ENCODE data around the gene PDE4B. TPM values are rescaled to one million over a fixed set of nuclear protein-coding genes. Genes with fewer than 3 reads are reported as not detected.

Gene PDE4B
- total RNA-seq, 2 donors from 2014 or later = 2.0 to 5.7 TPM

DNA sequence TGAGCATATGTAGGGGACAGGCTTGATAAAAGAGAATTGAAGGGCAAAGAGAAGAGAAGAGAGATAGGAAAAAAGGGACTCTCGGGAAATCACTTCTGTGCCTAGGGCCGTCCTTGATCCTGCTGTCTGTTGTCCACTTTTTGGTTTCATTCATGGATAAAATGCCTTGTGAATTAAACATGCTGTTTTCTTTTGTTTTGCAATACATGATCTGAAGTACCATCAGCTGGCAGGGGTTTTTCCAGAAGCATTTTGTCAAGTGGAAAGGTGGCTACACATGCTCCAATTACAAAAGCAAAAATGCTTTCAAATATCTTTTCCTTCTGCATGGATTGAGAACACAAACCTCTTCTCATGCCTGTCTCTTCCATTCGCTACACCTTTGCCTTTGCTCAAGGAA is 361.7 kb downstream of the PDE4B start:
- intact Hi-C loops (cut with DNase I) = no loop called here
- Histone ChIP-seq H3K4me1 (no peaks in the 10 kb centered on the region), H3K27ac (no peak overlapping the region), H3K9ac (ENCODE audit: low read depth in 2 of 2, low read length in 2 of 2) (no peak overlapping the region), H3K27me3 (no peaks in the 10 kb centered on the region), H3K4me3 (no peak overlapping the region), H3K36me3 (no peaks in the 10 kb centered on the region), H3K9me3 (no peaks in the 10 kb centered on the region)
- DNase-seq = no peak
- TF ChIP-seq, protein P1, sequence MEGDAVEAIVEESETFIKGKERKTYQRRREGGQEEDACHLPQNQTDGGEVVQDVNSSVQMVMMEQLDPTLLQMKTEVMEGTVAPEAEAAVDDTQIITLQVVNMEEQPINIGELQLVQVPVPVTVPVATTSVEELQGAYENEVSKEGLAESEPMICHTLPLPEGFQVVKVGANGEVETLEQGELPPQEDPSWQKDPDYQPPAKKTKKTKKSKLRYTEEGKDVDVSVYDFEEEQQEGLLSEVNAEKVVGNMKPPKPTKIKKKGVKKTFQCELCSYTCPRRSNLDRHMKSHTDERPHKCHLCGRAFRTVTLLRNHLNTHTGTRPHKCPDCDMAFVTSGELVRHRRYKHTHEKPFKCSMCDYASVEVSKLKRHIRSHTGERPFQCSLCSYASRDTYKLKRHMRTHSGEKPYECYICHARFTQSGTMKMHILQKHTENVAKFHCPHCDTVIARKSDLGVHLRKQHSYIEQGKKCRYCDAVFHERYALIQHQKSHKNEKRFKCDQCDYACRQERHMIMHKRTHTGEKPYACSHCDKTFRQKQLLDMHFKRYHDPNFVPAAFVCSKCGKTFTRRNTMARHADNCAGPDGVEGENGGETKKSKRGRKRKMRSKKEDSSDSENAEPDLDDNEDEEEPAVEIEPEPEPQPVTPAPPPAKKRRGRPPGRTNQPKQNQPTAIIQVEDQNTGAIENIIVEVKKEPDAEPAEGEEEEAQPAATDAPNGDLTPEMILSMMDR (IDR thresholded peaks at IDR 0.05) = no peak

DNA sequence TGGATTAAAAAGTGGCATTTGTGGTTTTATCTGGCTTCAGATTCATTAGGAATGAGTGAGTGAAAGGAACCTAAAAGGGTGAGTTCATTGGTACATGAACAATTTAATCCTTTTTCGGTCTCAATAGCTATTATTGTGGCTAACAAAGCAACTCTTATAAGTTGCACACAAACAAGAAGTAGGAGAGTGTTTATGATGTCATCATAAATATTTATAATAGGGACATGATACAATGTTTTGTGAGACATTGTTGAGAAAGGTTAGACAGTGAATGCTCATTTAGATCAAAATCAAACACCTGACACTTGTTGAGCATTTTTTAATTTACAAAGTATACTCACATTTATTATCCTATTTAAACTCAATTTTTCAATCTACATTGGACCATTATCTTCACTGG is 363.4 kb downstream of the PDE4B start:
- no peak overlapping the region for H3K4me3 ChIP-seq
- no peaks in the 10 kb centered on the region for H3K9me3 ChIP-seq
- intact Hi-C loops (cut with DNase I) = no loop called here
- H3K27me3 ChIP-seq = no peaks in the 10 kb centered on the region
- TF ChIP-seq, protein P1 (IDR thresholded peaks at IDR 0.05) = no peak
- DNase-seq = no peak
- H3K27ac ChIP-seq = no peak overlapping the region
- H3K9ac ChIP-seq (ENCODE audit: low read depth in 2 of 2, low read length in 2 of 2) = no peak overlapping the region
- no peaks in the 10 kb centered on the region for H3K36me3 ChIP-seq
- H3K4me1 ChIP-seq = no peaks in the 10 kb centered on the region

DNA sequence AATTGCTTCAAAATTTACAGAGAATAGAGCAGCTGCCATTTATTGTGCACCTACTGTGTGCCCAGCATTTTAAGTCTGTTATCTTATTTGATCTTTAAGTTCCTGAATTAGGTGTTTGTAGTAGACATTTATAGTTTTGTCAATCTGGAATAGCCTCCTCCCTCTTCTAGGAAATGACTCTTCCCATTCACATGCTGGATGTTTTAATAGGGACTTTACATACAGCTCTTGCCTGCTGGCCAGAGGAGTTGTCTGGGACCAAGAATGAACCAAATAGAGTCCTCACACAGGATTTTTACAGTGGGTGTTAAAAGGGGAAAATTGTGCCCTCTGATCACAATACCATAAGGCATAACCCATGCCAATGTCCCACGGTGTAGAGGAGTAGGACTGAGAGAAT is 367.1 kb downstream of the PDE4B start:
- Histone ChIP-seq H3K4me3 (no peak overlapping the region), H3K27ac (no peak overlapping the region)
- intact Hi-C loops (cut with DNase I) = no loop called here

DNA sequence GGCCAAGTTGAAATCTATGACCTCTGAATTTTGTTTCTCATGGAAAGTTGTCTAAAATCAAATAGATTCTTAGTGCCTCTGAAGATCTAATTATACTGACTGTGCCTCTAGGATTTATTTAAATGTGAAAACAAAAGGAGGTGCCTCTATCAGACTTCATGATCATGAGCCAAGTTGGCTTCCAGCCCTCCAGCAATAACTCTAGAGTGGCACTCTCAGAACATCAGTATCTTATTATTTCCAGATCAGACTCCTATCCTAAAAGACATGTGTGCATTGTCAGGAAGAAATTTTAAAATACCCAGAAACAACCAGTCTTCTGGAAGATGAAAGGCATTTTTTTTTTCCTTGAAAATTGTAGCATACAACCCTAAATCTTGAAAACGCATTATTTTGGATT is 368.0 kb downstream of the PDE4B start:
- intact Hi-C loops (cut with DNase I) = no loop called here
- Histone ChIP-seq H3K27ac (no peak overlapping the region), H3K9ac (ENCODE audit: low read depth in 2 of 2, low read length in 2 of 2) (no peak overlapping the region), H3K27me3 (no peaks in the 10 kb centered on the region), H3K4me1 (no peaks in the 10 kb centered on the region), H3K36me3 (no peaks in the 10 kb centered on the region), H3K9me3 (no peaks in the 10 kb centered on the region), H3K4me3 (no peak overlapping the region)
- TF ChIP-seq, protein P1 (IDR thresholded peaks at IDR 0.05) = no peak
- DNase-seq = no peak

More for the DNA sequence above, 367.1 kb downstream of the PDE4B start:
- Histone ChIP-seq H3K36me3 (no peaks in the 10 kb centered on the region), H3K27me3 (no peaks in the 10 kb centered on the region), H3K4me1 (no peaks in the 10 kb centered on the region), H3K9ac (ENCODE audit: low read depth in 2 of 2, low read length in 2 of 2) (no peak overlapping the region), H3K9me3 (no peaks in the 10 kb centered on the region)
- DNase-seq = no peak
- TF ChIP-seq, protein P1 (IDR thresholded peaks at IDR 0.05) = no peak

DNA sequence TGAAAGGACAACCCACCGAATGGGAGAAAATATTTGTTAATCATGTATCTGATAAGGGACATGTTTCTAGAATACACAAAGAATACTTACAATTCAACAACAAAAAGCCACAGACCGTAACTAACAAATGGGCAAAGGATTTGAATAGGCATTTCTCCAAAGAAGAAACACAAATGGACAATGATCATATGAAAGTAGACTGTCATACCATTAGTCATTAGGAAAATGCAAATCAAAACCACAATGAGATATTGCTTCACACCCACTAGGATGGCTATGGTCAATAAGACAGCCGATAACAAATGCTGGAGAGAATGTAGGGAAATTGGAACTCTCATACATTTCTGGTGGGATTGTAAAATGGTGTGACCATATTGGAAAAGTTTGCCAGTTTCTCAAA is 374.1 kb downstream of the PDE4B start:
- H3K4me3 ChIP-seq = no peak overlapping the region
- TF ChIP-seq, protein P1 (IDR thresholded peaks at IDR 0.05) = no peak
- no peaks in the 10 kb centered on the region for H3K36me3 ChIP-seq
- no peaks in the 10 kb centered on the region for H3K4me1 ChIP-seq
- no peak overlapping the region for H3K27ac ChIP-seq
- H3K9me3 ChIP-seq = no peaks in the 10 kb centered on the region
- H3K9ac ChIP-seq (ENCODE audit: low read depth in 2 of 2, low read length in 2 of 2) = no peak overlapping the region
- no peaks in the 10 kb centered on the region for H3K27me3 ChIP-seq
- intact Hi-C loops (cut with DNase I) = no loop called here
- no peak for DNase-seq

DNA sequence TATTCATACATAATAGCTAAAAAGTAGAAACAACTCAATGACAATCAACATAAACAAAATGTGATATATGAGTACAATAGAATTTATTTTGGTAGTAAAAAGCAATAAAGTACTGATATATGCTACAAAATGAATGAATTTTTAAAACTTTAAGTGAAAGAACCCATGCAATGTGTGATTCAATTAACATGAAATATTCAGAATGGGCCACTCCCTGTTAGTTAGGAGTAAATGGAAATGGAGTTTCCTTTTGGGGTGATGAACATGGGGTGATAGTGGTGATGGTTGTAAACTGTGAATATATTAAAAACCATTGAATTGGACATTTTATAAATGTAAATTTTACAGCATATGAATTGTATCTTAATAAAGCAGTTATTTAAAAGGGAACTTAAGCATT is 374.6 kb downstream of the PDE4B start:
- no peak overlapping the region for H3K4me3 ChIP-seq
- no peaks in the 10 kb centered on the region for H3K36me3 ChIP-seq
- no peak overlapping the region for H3K27ac ChIP-seq
- intact Hi-C loops (cut with DNase I) = no loop called here
- no peaks in the 10 kb centered on the region for H3K4me1 ChIP-seq
- no peaks in the 10 kb centered on the region for H3K9me3 ChIP-seq
- no peaks in the 10 kb centered on the region for H3K27me3 ChIP-seq
- no peak for DNase-seq
- no peak overlapping the region for H3K9ac ChIP-seq (ENCODE audit: low read depth in 2 of 2, low read length in 2 of 2)
- TF ChIP-seq, protein P1 (IDR thresholded peaks at IDR 0.05) = no peak

All from colonic mucosa (tissue), 4 donors.